IPS-15b (cell line): ENCODE results near the gene SHKBP1.

Source experiments
- H3K27me3 ChIP-seq: one replicate; pipeline ENCODE4 v1.6.1; 2013; ENCODE audit warnings: low read length; ENCODE audit not compliant: control insufficient read depth, insufficient read depth
- H3K36me3 ChIP-seq: one replicate; pipeline ENCODE4 v1.6.1; 2013; ENCODE audit warnings: low read length; ENCODE audit not compliant: control insufficient read depth, insufficient read depth
- H3K4me1 ChIP-seq: one replicate; pipeline ENCODE4 v1.6.1; 2013; ENCODE audit warnings: mild to moderate bottlenecking, low read length; ENCODE audit not compliant: control insufficient read depth, insufficient read depth
- H3K4me3 ChIP-seq: one replicate; pipeline ENCODE4 v1.5.1; 2013; ENCODE audit warnings: low read depth, low read length
- H3K9ac ChIP-seq: one replicate; pipeline ENCODE4 v1.6.1; 2013; ENCODE audit warnings: low read depth, mild to moderate bottlenecking, low read length
- H3K9me3 ChIP-seq: one replicate; pipeline ENCODE4 v1.6.1; 2013; ENCODE audit warnings: mild to moderate bottlenecking, low read length; ENCODE audit not compliant: control insufficient read depth, insufficient read depth

Gene SHKBP1

DNA sequence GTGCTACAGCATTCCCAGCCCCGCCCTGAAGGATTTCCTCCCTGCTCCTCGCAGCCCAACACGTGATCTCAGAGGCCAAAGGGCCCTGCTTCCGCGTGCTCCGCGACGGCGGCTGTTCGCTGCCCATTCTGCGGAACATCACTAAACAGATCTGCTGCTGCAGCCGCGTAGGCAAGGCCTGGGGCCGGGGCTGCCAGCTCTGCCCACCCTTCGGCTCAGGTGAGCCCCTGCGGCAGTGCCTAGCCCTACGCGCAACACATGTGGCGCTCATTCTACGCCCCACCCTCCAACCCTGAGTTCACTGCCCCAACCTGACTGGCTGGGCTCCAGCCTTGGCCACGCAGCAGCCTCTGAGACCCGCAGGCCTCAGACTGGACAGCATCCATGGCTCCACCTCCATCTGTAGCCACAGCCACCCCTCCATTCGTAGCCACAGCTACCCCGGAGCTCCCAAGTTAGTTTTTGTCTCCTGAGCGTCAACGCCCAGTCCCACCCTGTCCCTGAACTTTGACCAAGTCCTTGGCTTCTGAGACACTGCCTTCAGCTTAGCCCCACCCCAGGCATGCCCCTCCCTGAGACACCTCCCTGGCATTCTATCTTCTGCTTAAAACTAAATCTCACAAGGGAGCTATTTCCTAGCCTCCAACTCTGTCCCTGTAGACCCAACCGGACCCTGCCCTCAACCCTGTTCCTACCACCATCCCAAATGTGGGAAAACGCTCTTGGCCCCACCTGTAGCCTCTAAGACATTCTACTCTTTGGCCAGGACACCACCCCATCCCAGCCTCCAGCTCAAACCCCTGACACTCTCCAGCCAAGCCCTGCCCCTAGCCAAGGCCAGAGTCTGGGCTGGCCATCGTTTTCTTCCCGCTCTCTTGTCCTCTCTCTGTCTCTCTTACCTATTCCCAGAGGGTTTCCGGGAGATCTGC is 30.9 kb downstream of the SHKBP1 start:
- Histone ChIP-seq H3K9ac (no peak overlapping the region), H3K4me1 (peaks cover 9% of the 10 kb centered on the region), H3K36me3 (no peaks in the 10 kb centered on the region), H3K9me3 (no peaks in the 10 kb centered on the region), H3K4me3 (peak overlapping the region; percentile 18), H3K27me3 (peaks cover 73% of the 10 kb centered on the region)

DNA sequence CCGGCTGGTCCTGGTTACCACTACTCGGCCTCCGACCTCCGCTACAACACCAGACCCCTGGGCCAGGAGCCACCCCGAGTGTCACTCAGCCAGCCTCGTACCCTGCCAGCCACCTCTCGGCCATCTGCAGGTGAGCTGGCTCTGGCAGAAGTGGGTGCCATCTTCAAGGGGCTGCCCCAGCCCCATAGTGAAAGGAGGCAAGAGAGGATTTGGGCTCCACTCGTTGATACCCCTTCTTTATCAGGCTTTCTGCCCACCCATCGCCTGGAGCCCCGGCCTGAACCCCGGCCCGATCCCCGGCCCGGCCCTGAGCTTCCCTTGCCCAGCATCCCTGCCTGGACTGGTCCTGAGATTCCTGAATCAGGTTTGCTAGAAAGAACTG is 31.6 kb downstream of the SHKBP1 start:
- no peaks in the 10 kb centered on the region for H3K36me3 ChIP-seq
- peaks cover 71% of the 10 kb centered on the region for H3K27me3 ChIP-seq
- no peaks in the 10 kb centered on the region for H3K9me3 ChIP-seq

DNA sequence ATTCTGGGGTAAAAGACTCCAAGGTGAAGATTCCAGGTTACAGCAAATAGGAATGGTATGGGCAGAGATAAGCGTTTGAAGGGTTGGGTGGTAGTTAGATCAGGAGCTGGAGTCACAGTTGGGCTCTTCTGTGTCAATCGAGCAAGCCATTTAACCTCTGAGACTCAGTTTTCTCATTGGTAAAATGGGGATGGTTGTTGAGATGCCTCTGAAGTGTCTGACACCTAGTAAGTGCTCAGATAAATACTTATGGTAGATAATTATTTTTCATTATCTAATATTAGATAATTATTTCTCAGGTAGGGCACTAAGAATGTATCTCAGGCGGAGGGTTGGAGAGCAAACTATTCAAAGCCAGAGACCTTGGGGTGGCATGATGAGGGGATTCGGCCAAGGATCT is 32.3 kb downstream of the SHKBP1 start:
- H3K4me3 ChIP-seq, result peak overlapping the region; percentile 69
- H3K4me1 ChIP-seq, result peaks cover 4% of the 10 kb centered on the region
- peaks cover 70% of the 10 kb centered on the region for H3K27me3 ChIP-seq
- H3K9me3 ChIP-seq, result no peaks in the 10 kb centered on the region
- no peaks in the 10 kb centered on the region for H3K36me3 ChIP-seq
- H3K9ac ChIP-seq, result no peak overlapping the region

More for the DNA sequence above, 31.6 kb downstream of the SHKBP1 start:
- Histone ChIP-seq H3K9ac (no peak overlapping the region), H3K4me1 (peaks cover 7% of the 10 kb centered on the region), H3K4me3 (no peak overlapping the region)

DNA sequence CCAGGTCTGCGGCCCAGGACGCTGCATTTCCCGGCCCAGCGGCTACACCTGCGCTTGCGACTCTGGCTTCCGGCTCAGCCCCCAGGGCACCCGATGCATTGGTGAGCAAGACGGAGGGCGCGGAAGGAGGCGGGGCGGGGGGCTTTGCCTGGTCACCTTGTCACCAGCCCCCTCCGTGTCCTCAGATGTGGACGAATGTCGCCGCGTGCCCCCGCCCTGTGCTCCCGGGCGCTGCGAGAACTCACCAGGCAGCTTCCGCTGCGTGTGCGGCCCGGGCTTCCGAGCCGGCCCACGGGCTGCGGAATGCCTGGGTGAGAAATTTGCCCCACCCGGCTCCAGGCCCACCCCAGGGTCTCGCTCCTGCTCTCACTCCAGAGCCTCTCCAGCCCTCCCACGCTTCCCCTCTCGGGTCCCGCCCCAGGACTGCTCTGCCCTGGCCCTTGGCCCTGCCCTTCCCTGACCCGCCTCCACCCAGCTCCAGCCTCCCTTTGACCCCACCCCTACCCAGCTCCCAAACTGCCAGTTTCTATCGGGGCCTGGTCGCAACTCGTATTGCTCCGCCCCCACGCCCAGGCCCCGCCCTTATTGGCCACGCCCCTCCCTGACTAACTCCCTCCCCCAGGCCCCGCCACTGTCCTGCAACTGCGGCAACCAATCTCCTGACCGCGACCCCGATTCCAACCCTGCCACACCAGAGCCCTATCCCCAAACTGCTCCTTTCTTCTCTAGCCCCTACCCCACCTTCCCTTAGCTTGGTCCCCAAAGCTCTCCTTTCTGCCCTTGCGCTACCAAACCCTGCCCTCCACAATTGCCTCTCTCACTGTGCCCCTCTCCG is 33.1 kb downstream of the SHKBP1 start:
- Histone ChIP-seq H3K4me1 (peaks cover 4% of the 10 kb centered on the region), H3K27me3 (peaks cover 64% of the 10 kb centered on the region), H3K36me3 (no peaks in the 10 kb centered on the region), H3K4me3 (peak overlapping the region; percentile 69), H3K9me3 (no peaks in the 10 kb centered on the region), H3K9ac (no peak overlapping the region)

- Histone ChIP-seq H3K4me1 (peaks cover 7% of the 10 kb centered on the region), H3K27me3 (peaks cover 59% of the 10 kb centered on the region), H3K36me3 (no peaks in the 10 kb centered on the region), H3K9ac (no peak overlapping the region), H3K4me3 (peak overlapping the region; percentile 69), H3K9me3 (no peaks in the 10 kb centered on the region)
Observed at GRCh38 chr19:40610396-40611064, 33.9 kb downstream of the SHKBP1 start.

DNA sequence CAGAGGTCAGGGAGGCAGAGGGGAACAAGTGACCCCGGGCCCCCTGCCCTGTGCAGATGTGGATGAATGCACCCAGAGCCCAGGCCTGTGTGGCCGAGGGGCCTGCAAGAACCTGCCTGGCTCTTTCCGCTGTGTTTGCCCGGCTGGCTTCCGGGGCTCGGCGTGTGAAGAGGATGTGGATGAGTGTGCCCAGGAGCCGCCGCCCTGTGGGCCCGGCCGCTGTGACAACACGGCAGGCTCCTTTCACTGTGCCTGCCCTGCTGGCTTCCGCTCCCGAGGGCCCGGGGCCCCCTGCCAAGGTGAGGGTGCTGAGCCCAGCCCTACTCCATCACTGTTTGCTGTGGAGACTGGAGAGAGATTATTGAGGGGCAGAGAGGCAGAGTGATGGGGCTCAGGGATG is 34.4 kb downstream of the SHKBP1 start:
- Histone ChIP-seq H3K9ac (no peak overlapping the region), H3K36me3 (no peaks in the 10 kb centered on the region), H3K9me3 (no peaks in the 10 kb centered on the region), H3K27me3 (peaks cover 59% of the 10 kb centered on the region), H3K4me3 (no peak overlapping the region), H3K4me1 (peaks cover 7% of the 10 kb centered on the region)

DNA sequence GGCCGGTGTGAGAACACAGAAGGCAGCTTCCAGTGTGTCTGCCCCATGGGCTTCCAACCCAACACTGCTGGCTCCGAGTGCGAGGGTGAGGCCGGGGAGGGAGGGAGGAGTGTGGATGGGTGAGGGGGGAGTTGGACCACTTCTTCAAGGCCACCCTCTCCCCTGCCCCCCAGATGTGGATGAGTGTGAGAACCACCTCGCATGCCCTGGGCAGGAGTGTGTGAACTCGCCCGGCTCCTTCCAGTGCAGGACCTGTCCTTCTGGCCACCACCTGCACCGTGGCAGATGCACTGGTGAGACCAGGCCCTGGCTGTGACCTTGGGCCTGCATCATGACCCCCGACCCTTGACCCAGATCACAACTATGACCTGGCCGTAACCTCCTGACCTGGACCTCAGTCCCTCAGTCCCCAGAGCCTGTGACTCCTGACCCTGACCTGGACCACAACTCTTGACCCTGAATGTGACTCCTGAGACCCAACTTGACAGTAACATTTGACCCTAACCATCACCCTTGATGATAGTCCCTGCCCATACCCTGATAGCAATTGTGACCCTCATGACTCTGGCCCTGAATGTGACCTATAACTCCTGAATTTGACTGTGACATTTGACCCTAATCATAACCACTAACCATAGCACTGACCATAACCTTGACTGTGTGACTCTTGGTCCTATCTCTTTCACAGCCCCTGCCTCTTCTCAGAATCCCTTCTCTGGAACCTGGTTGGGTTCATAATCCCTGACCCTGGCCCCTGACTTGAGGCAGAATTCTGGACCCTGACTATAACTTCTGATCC is 35.4 kb downstream of the SHKBP1 start:
- peaks cover 52% of the 10 kb centered on the region for H3K27me3 ChIP-seq
- no peaks in the 10 kb centered on the region for H3K36me3 ChIP-seq
- H3K9ac ChIP-seq, result no peak overlapping the region
- peaks cover 7% of the 10 kb centered on the region for H3K4me1 ChIP-seq
- H3K4me3 ChIP-seq, result peak overlapping the region; percentile 94
- no peaks in the 10 kb centered on the region for H3K9me3 ChIP-seq

DNA sequence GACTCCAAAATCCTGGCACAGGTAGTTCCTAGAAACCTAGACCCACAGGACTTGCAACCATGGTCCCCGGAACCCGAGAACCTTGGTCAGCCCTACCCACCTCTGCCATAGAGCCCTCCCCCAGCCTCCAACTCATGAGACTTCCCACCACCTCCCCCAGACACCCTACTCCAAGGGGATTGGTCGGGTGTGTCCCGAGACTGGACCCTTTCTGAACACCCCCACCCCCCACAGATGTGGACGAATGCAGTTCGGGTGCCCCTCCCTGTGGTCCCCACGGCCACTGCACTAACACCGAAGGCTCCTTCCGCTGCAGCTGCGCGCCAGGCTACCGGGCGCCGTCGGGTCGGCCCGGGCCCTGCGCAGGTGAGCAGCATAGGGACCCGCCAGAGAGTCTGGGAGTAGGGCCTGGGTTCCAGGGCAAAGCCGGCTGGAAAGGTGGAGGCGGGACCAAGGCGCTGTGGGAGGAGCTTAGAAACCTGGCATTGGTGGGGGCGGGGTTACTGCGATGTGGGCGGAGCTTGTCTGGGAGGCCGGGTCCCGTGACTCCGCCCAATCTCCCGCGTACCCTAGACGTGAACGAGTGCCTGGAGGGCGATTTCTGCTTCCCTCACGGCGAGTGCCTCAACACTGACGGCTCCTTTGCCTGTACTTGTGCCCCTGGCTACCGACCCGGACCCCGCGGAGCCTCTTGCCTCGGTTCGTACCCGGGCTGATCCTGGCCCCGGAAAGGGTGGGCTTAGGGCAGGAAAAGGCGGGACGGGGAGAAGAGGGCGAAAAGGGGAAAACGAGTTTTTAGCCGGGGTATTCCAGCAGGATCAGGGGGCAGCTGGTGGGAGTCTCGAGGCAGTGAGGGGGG is 36.4 kb downstream of the SHKBP1 start:
- H3K4me1 ChIP-seq, result peaks cover 7% of the 10 kb centered on the region
- no peaks in the 10 kb centered on the region for H3K9me3 ChIP-seq
- H3K4me3 ChIP-seq, result peak overlapping the region; percentile 94
- H3K27me3 ChIP-seq, result peaks cover 42% of the 10 kb centered on the region
- H3K36me3 ChIP-seq, result no peaks in the 10 kb centered on the region
- no peak overlapping the region for H3K9ac ChIP-seq

GRCh38 chr19:40613690-40614621 is 37.3 kb downstream of the SHKBP1 start:
- Histone ChIP-seq H3K9me3 (no peaks in the 10 kb centered on the region), H3K9ac (no peak overlapping the region), H3K4me1 (peaks cover 7% of the 10 kb centered on the region), H3K27me3 (peaks cover 33% of the 10 kb centered on the region), H3K36me3 (no peaks in the 10 kb centered on the region), H3K4me3 (peak overlapping the region; percentile 94)
